Neural cell (in vitro differentiated cells): ENCODE data around the gene SPTY2D1. TPM values are rescaled to one million over a fixed set of nuclear protein-coding genes. Genes with fewer than 3 reads are reported as not detected.
"Not testable (repeated sequence)": the region's sequence is repeated elsewhere in the genome, so short reads cannot be mapped to it uniquely, and the experiment has no call there.

Experiments
- H2AFZ ChIP-seq: fragments of 200-600, 300-800 bp; sonication (generic), shearing (Covaris generic); 2 replicates; pipeline ENCODE4 v1.6.0; 2014; ENCODE audit warnings: low read depth, mild to moderate bottlenecking, antibody characterized with exemption, low read length, moderate library complexity
- H3F3A ChIP-seq: fragments of 200-600 bp; shearing (Covaris generic); 2 replicates; pipeline ENCODE4 v1.6.1; 2016; ENCODE audit warnings: mild to moderate bottlenecking, moderate library complexity, mixed read lengths, antibody characterized with exemption, low read length; ENCODE audit not compliant: insufficient read depth, poor library complexity, severe bottlenecking
- H3K27ac ChIP-seq: fragments of 200-600, 300-800 bp; sonication (generic), shearing (Covaris generic); 2 replicates; pipeline ENCODE4 v1.5.1; 2014; ENCODE audit warnings: mild to moderate bottlenecking, low read length, moderate library complexity
- H3K27me3 ChIP-seq: fragments of 300-800, 200-600 bp; sonication (generic), shearing (Covaris generic); 2 replicates; pipeline ENCODE4 v1.6.0; 2014; ENCODE audit warnings: mild to moderate bottlenecking, low read depth, low read length, moderate library complexity; ENCODE audit not compliant: insufficient read depth
- H3K36me3 ChIP-seq: fragments of 300-800, 200-600 bp; sonication (generic), shearing (Covaris generic); 2 replicates; pipeline ENCODE4 v1.5.1; 2014; ENCODE audit warnings: mild to moderate bottlenecking, antibody characterized with exemption, low read length, moderate library complexity; ENCODE audit not compliant: insufficient read depth
- H3K4me2 ChIP-seq: fragments of 300-800, 200-600 bp; sonication (generic), shearing (Covaris generic); 2 replicates; pipeline ENCODE4 v1.6.0; 2014; ENCODE audit warnings: mild to moderate bottlenecking, low read length
- H3K4me3 ChIP-seq: fragments of 300-800, 200-600 bp; sonication (generic), shearing (Covaris generic); 2 replicates; pipeline ENCODE4 v1.5.1; 2014; ENCODE audit warnings: mild to moderate bottlenecking, low read length, moderate library complexity
- H3K79me2 ChIP-seq: fragments of 200-600 bp; shearing (Covaris generic); replicated peaks from 2 replicates; pipeline ENCODE4 v1.6.0; 2014; ENCODE audit warnings: mild to moderate bottlenecking, low read length, moderate library complexity; ENCODE audit not compliant: insufficient read depth
- H3K9ac ChIP-seq: fragments of 300-800, 200-600 bp; sonication (generic), shearing (Covaris generic); 2 replicates; pipeline ENCODE4 v1.6.1; 2016; ENCODE audit warnings: mild to moderate bottlenecking, low read length, mixed read lengths
- H3K9me2 ChIP-seq: fragments of 200-600 bp; shearing (Covaris generic); 2 replicates; pipeline ENCODE4 v1.6.1; 2016; ENCODE audit warnings: mild to moderate bottlenecking, low read length, mixed read lengths; ENCODE audit not compliant: insufficient read depth
- H3K9me3 ChIP-seq: fragments of 200-600, 300-800 bp; sonication (generic), shearing (Covaris generic); 2 replicates; pipeline ENCODE4 v1.6.1; 2016; ENCODE audit warnings: mild to moderate bottlenecking, mixed run types, low read length, moderate library complexity, mixed read lengths
- H4K20me1 ChIP-seq: fragments of 200-600 bp; shearing (Covaris generic); 2 replicates; pipeline ENCODE4 v1.6.1; 2016; ENCODE audit warnings: mild to moderate bottlenecking, mixed run types; ENCODE audit not compliant: insufficient read depth
- CTCF ChIP-seq: fragments of 450-650 bp; IDR thresholded peaks from 2 replicates; pipeline ENCODE4 v1.5.1; 2014; ENCODE audit warnings: antibody characterized with exemption, mild to moderate bottlenecking, moderate library complexity; ENCODE audit not compliant: poor library complexity, severe bottlenecking
- EP300 ChIP-seq: fragments of 450-650 bp; conservative IDR thresholded peaks from 2 replicates; pipeline ENCODE4 v1.6.1; 2014; ENCODE audit warnings: antibody characterized with exemption, mild to moderate bottlenecking, moderate library complexity; ENCODE audit not compliant: poor library complexity, severe bottlenecking
- EZH2 ChIP-seq: fragments of 200-600, 300-800 bp; shearing (Covaris generic), sonication (generic); IDR thresholded peaks from 2 replicates; pipeline ENCODE4 v1.6.1; 2014; ENCODE audit warnings: antibody characterized with exemption, low read length, borderline replicate concordance, mild to moderate bottlenecking; ENCODE audit not compliant: insufficient read depth, poor library complexity, severe bottlenecking
- MXI1 ChIP-seq: fragments of 450-650 bp; conservative IDR thresholded peaks from 2 replicates; pipeline ENCODE4 v1.6.1; 2014; ENCODE audit warnings: antibody characterized with exemption, mild to moderate bottlenecking; ENCODE audit not compliant: poor library complexity, severe bottlenecking
- POLR2AphosphoS5 ChIP-seq: IDR thresholded peaks from 2 replicates; pipeline ENCODE4 v1.6.1; 2012
- RAD21 ChIP-seq: fragments of 450-650 bp; conservative IDR thresholded peaks from 2 replicates; pipeline ENCODE4 v1.6.1; 2014; ENCODE audit warnings: antibody characterized with exemption, mild to moderate bottlenecking, moderate library complexity
- REST ChIP-seq: IDR thresholded peaks from 2 replicates; pipeline ENCODE4 v1.6.1; 2012; ENCODE audit warnings: borderline replicate concordance
- SMC3 ChIP-seq: fragments of 450-650 bp; conservative IDR thresholded peaks from 2 replicates; pipeline ENCODE4 v1.6.1; 2014; ENCODE audit warnings: antibody characterized with exemption, mild to moderate bottlenecking, moderate library complexity; ENCODE audit not compliant: poor library complexity
- TAF1 ChIP-seq: IDR thresholded peaks from 2 replicates; pipeline ENCODE4 v1.6.1; 2012; ENCODE audit warnings: low read depth
- polyA plus RNA-seq: library from polyadenylated mRNA; depleted of rRNA; stranded (reverse); fragments of >200 nt; gene quantifications from 2 replicates; pipeline ENCODE4 v1.2.3, GENCODE V29; 2014

The SPTY2D1 gene
- polyA plus RNA-seq, 1 donor from 2014 or later: 5.9 TPM

- Histone ChIP-seq H3K27ac (no peak overlapping the region), H3K36me3 (no peaks in the 10 kb centered on the region), H2AFZ (no peak overlapping the region), H3K9me3 (no peaks in the 10 kb centered on the region), H3K9ac (no peak overlapping the region), H3K9me2 (no peaks in the 10 kb centered on the region), H4K20me1 (no peaks in the 10 kb centered on the region), H3K4me3 (no peak overlapping the region), H3K79me2 (no peaks in the 10 kb centered on the region), H3K4me2 (no peak overlapping the region), H3F3A (no peaks in the 10 kb centered on the region), H3K27me3 (no peaks in the 10 kb centered on the region)
- TF ChIP-seq REST (no peak), CTCF (no peak), POLR2AphosphoS5 (no peak), TAF1 (no peak), EP300 (no peak), MXI1 (no peak), SMC3 (no peak), EZH2 (no peak), RAD21 (no peak)
Observed at GRCh38 chr11:18650859-18651557, 16.9 kb upstream of the SPTY2D1 start.

GRCh38 chr11:18650353-18650752 lies 16.2 kb upstream of the SPTY2D1 start:
- Histone ChIP-seq H3F3A (no peaks in the 10 kb centered on the region), H3K9ac (no peak overlapping the region), H3K79me2 (no peaks in the 10 kb centered on the region), H3K4me3 (no peak overlapping the region), H3K9me2 (no peaks in the 10 kb centered on the region), H3K27ac (no peak overlapping the region), H2AFZ (no peak overlapping the region), H3K36me3 (no peaks in the 10 kb centered on the region), H3K9me3 (no peaks in the 10 kb centered on the region), H3K27me3 (no peaks in the 10 kb centered on the region), H4K20me1 (no peaks in the 10 kb centered on the region), H3K4me2 (no peak overlapping the region)
- TF ChIP-seq MXI1 (no peak), CTCF (no peak), RAD21 (no peak), EP300 (no peak), EZH2 (no peak), TAF1 (no peak), POLR2AphosphoS5 (no peak), SMC3 (no peak), REST (no peak)

GRCh38 chr11:18643034-18643433 lies 8.9 kb upstream of the SPTY2D1 start:
- not testable (repeated sequence) for H3K79me2 ChIP-seq, H2AFZ ChIP-seq, H3K27me3 ChIP-seq, H3K27ac ChIP-seq, H3K4me3 ChIP-seq, H3K4me2 ChIP-seq, H3K36me3 ChIP-seq, H3K9ac ChIP-seq, H3F3A ChIP-seq, H3K9me2 ChIP-seq, H4K20me1 ChIP-seq, H3K9me3 ChIP-seq
